HCT116 (cell line): ENCODE data around the gene SNCA. TPM values are rescaled to one million over a fixed set of nuclear protein-coding genes. Genes with fewer than 3 reads are reported as not detected.

Experiments
- ATAC-seq: fragments of 200-7000 bp; cut with Tn5 transposase; 2 replicates; pipeline ENCODE4 v1.9.1; 2020; ENCODE audit warnings: mild to moderate bottlenecking, moderate library complexity
- BruUV-seq: library from RNA; stranded (reverse); fragments of 400-500 nt; replicated peaks from 2 replicates; lab custom pipeline; 2021; lab: Mats Ljungman, UMichigan
- CTCF ChIA-PET: fragments of 300-600 bp; sonication (Branson Sonifier 250); formaldehyde crosslinking; loops from one replicate; lab custom pipeline; 2021; ENCODE audit warnings: antibody characterized with exemption; lab: Charles Lee
- POLR2A ChIA-PET: fragments of 300-600, 350-600 bp; sonication (Branson Sonifier 250); formaldehyde crosslinking; loops from one replicate; lab custom pipeline; 2021; ENCODE audit warnings: antibody characterized with exemption; lab: Charles Lee
- RAD21 ChIA-PET, 2 experiments: fragments of 300-600 bp; sonication (Branson Sonifier 250); formaldehyde crosslinking; loops; one replicate each; lab custom pipeline; 2023; ENCODE audit warnings: low total read pairs in 2 of 2; ENCODE audit not compliant: uncharacterized antibody in 2 of 2, unreplicated experiment in 2 of 2, low non-redundant PET in 1 of 2; lab: Charles Lee
- DNase-seq: peaks from one replicate; pipeline ENCODE4 v3.0.0-alpha.2; 2010; ENCODE audit warnings: low read depth, low spot score
- H2AFZ ChIP-seq: fragments of 200-600 bp; shearing (Covaris generic), sonication (generic); 2 replicates; pipeline ENCODE4 v1.6.1; 2017; ENCODE audit warnings: low read depth, mixed run types, mixed read lengths, antibody characterized with exemption, low read length; ENCODE audit not compliant: poor library complexity, severe bottlenecking
- H3K27ac ChIP-seq: 2 replicates; pipeline ENCODE4 v1.5.1; 2012; ENCODE audit warnings: low read depth, low read length
- H3K27me3 ChIP-seq: fragments of 200-600 bp; sonication (generic); 2 replicates; pipeline ENCODE4 v1.6.1; 2016; ENCODE audit warnings: mixed run types, low read length, mixed read lengths; ENCODE audit not compliant: insufficient read depth
- H3K36me3 ChIP-seq, 2 experiments: fragments of 200-500 bp in 1 of 2; fragments of 200-600 bp in 1 of 2; sonication (Bioruptor generic) in 1 of 2; sonication (generic) in 1 of 2; 2 replicates each; pipeline versions ENCODE4 v1.5.1 to v1.6.1; 2014 to 2016; ENCODE audit warnings: low read length in 2 of 2, inconsistent platforms in 1 of 2, mixed read lengths in 1 of 2, mixed run types in 1 of 2; ENCODE audit not compliant: insufficient read depth in 2 of 2, control insufficient read depth in 1 of 2
- H3K4me1 ChIP-seq, 2 experiments: fragments of 200-600 bp in 1 of 2; sonication (generic) in 1 of 2; 2 replicates each; pipeline versions ENCODE4 v1.5.1 to v1.6.1; 2012 to 2017; ENCODE audit warnings: low read length in 2 of 2, inconsistent platforms in 1 of 2, mild to moderate bottlenecking in 1 of 2, mixed read lengths in 1 of 2, mixed run types in 1 of 2, moderate library complexity in 1 of 2; ENCODE audit not compliant: insufficient read depth in 2 of 2, control insufficient read depth in 1 of 2
- H3K4me2 ChIP-seq: fragments of 200-600 bp; sonication (generic); 2 replicates; pipeline ENCODE4 v1.6.1; 2017; ENCODE audit warnings: mixed run types, low read length, mixed read lengths
- H3K4me3 ChIP-seq, 2 experiments: fragments of 200-600 bp in 1 of 2; sonication (generic) in 1 of 2; replicated peaks in 1 of 2; 2 replicates each; pipeline ENCODE4 v1.5.1; 2011 to 2016; ENCODE audit warnings: low read length in 2 of 2, control low read depth in 1 of 2, low read depth in 1 of 2, mild to moderate bottlenecking in 1 of 2, mixed read lengths in 1 of 2, mixed run types in 1 of 2
- H3K79me2 ChIP-seq: fragments of 200-600 bp; sonication (generic); 2 replicates; pipeline ENCODE4 v1.6.1; 2017; ENCODE audit warnings: mild to moderate bottlenecking, mixed run types, low read length, moderate library complexity, mixed read lengths; ENCODE audit not compliant: insufficient read depth
- H3K9ac ChIP-seq: fragments of 200-600 bp; sonication (generic); 2 replicates; pipeline ENCODE4 v1.6.1; 2016; ENCODE audit warnings: low read length, mixed read lengths
- H3K9me2 ChIP-seq: fragments of 200-600 bp; sonication (generic), shearing (Covaris generic); 2 replicates; pipeline ENCODE4 v1.6.1; 2017; ENCODE audit warnings: mixed run types, mild to moderate bottlenecking, moderate library complexity; ENCODE audit not compliant: insufficient read depth
- H3K9me3 ChIP-seq, 2 experiments: fragments of 200-500 bp in 1 of 2; fragments of 200-600 bp in 1 of 2; sonication (Bioruptor generic) in 1 of 2; sonication (generic) in 1 of 2; 2 replicates each; pipeline ENCODE4 v1.6.1; 2014 to 2017; ENCODE audit warnings: low read length in 2 of 2, mixed read lengths in 2 of 2, inconsistent platforms in 1 of 2, low read depth in 1 of 2, mild to moderate bottlenecking in 1 of 2, mixed run types in 1 of 2, moderate library complexity in 1 of 2; ENCODE audit not compliant: control insufficient read depth in 1 of 2, insufficient read depth in 1 of 2
- H4K20me1 ChIP-seq: fragments of 200-600 bp; sonication (generic), shearing (Covaris generic); 2 replicates; pipeline ENCODE4 v1.6.1; 2017; ENCODE audit warnings: mixed run types, mild to moderate bottlenecking, moderate library complexity; ENCODE audit not compliant: insufficient read depth
- CBX3 ChIP-seq: IDR thresholded peaks from 2 replicates; pipeline ENCODE4 v1.6.1; 2012; ENCODE audit warnings: low read depth
- CEBPB ChIP-seq: IDR thresholded peaks from 2 replicates; pipeline ENCODE4 v1.6.1; 2012; ENCODE audit warnings: low read depth
- ELF1 ChIP-seq: IDR thresholded peaks from 2 replicates; pipeline ENCODE4 v1.6.1; 2012; ENCODE audit warnings: low read depth, borderline replicate concordance
- EZH2 ChIP-seq: fragments of 200-600 bp; sonication (generic); IDR thresholded peaks from 2 replicates; pipeline ENCODE4 v1.6.1; 2017; ENCODE audit warnings: antibody characterized with exemption, mixed run types
- FOSL1 ChIP-seq: IDR thresholded peaks from 2 replicates; pipeline ENCODE4 v1.6.1; 2012; ENCODE audit warnings: low read depth
- POLR2AphosphoS5 ChIP-seq: IDR thresholded peaks from 2 replicates; pipeline ENCODE4 v1.6.1; 2011; ENCODE audit warnings: mild to moderate bottlenecking, low read depth, low read length, moderate library complexity
- RAD21 ChIP-seq: IDR thresholded peaks from 2 replicates; pipeline ENCODE4 v1.6.1; 2012; ENCODE audit warnings: low read depth, mild to moderate bottlenecking
- REST ChIP-seq: IDR thresholded peaks from 2 replicates; pipeline ENCODE4 v1.6.1; 2012; ENCODE audit warnings: low read depth
- SIN3A ChIP-seq: IDR thresholded peaks from 2 replicates; pipeline ENCODE4 v1.6.1; 2012; ENCODE audit warnings: low read depth
- TCF7L2 ChIP-seq: IDR thresholded peaks from 2 replicates; pipeline ENCODE4 v1.7.0; 2011; ENCODE audit warnings: borderline replicate concordance, inconsistent platforms; ENCODE audit not compliant: insufficient read depth, insufficient read length; ENCODE audit errors: extremely low read depth
- ZFX ChIP-seq: fragments of 450-650 bp; IDR thresholded peaks from 2 replicates; pipeline ENCODE4 v1.6.1; 2017
- intact Hi-C: fragments of 100-400 bp; cut with micrococcal nuclease; formaldehyde crosslinking; loops from 2 replicates; pipeline ENCODE4 v1.10.0; 2022
- total RNA-seq: library from RNA; stranded (reverse); gene quantifications from one replicate; pipeline ENCODE4 v1.2.1, GENCODE V29; 2021; ENCODE audit not compliant: unreplicated experiment
- TF ChIP-seq, protein P1 (sequence below), 3 experiments: fragments of 200-600 bp in 1 of 3; sonication (generic) in 1 of 3; IDR thresholded peaks in 2 of 3; conservative IDR thresholded peaks in 1 of 3; 2 replicates each; pipeline ENCODE4 v1.5.1; 2012 to 2017; ENCODE audit warnings: low read depth in 2 of 3, low read length in 2 of 3, antibody characterized with exemption in 1 of 3, borderline replicate concordance in 1 of 3, control low read depth in 1 of 3, mild to moderate bottlenecking in 1 of 3, mixed read lengths in 1 of 3, mixed run types in 1 of 3, moderate library complexity in 1 of 3; ENCODE audit not compliant: insufficient read depth in 1 of 3

SNCA gene
- total RNA-seq, 1 experiment from 2014 or later, result 1.0 TPM

- no TSS peak for BruUV-seq
- Histone ChIP-seq H3K9me3 (no peaks in the 10 kb centered on the region), H3K36me3 (no peaks in the 10 kb centered on the region), H4K20me1 (no peaks in the 10 kb centered on the region), H3K9me2 (no peaks in the 10 kb centered on the region), H3K27ac (no peak overlapping the region), H3K27me3 (no peaks in the 10 kb centered on the region), H3K79me2 (no peaks in the 10 kb centered on the region), H3K9ac (no peak overlapping the region), H3K4me1 (peaks cover 16 to 17% of the 10 kb centered on the region in 2 experiments; a peak in 3 of 4 replicates), H3K4me2 (no peak overlapping the region), H3K4me3 (no peak overlapping the region), H2AFZ (no peak overlapping the region)
- POLR2A ChIA-PET, result interaction anchor here (0.5 kb wide), 1 partner anchor 82 kb away, joined by 3 read pairs; no protein-coding TSS in a partner anchor
- RAD21 ChIA-PET, result no interaction called here
- intact Hi-C loops, result no loop called here
- ATAC-seq, result no peak
- CTCF ChIA-PET, result interaction anchor here (1.0 kb wide), 1 partner anchor 114 kb away, joined by 3 read pairs; no protein-coding TSS in a partner anchor
- no peak for TF ChIP-seq FOSL1
- TF ChIP-seq, protein P1, sequence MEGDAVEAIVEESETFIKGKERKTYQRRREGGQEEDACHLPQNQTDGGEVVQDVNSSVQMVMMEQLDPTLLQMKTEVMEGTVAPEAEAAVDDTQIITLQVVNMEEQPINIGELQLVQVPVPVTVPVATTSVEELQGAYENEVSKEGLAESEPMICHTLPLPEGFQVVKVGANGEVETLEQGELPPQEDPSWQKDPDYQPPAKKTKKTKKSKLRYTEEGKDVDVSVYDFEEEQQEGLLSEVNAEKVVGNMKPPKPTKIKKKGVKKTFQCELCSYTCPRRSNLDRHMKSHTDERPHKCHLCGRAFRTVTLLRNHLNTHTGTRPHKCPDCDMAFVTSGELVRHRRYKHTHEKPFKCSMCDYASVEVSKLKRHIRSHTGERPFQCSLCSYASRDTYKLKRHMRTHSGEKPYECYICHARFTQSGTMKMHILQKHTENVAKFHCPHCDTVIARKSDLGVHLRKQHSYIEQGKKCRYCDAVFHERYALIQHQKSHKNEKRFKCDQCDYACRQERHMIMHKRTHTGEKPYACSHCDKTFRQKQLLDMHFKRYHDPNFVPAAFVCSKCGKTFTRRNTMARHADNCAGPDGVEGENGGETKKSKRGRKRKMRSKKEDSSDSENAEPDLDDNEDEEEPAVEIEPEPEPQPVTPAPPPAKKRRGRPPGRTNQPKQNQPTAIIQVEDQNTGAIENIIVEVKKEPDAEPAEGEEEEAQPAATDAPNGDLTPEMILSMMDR (IDR thresholded peaks at IDR 0.05 in 2 of 3, conservative IDR thresholded peaks at IDR 0.05 in 1 of 3; ENCODE audit: borderline replicate concordance in 1 of 3, insufficient read depth in 1 of 3, low read depth in 2 of 3, low read length in 2 of 3), result peak in 1 of 3 experiments; percentile 31; a peak in 1 of 6 replicates
- no peak for DNase-seq
Measured at GRCh38 chr4:89755220-89755619, 81.7 kb downstream of the SNCA start.

GRCh38 chr4:89754531-89754930 lies 82.4 kb downstream of the SNCA start:
- Histone ChIP-seq H3K27ac (no peak overlapping the region), H3K36me3 (no peaks in the 10 kb centered on the region), H3K27me3 (no peaks in the 10 kb centered on the region), H3K9me3 (no peaks in the 10 kb centered on the region), H4K20me1 (no peaks in the 10 kb centered on the region), H3K9me2 (no peaks in the 10 kb centered on the region), H3K4me3 (no peak overlapping the region), H3K4me1 (peaks cover 16 to 17% of the 10 kb centered on the region in 2 experiments; a peak in 3 of 4 replicates), H2AFZ (peak overlapping the region; percentile 84), H3K4me2 (no peak overlapping the region), H3K79me2 (no peaks in the 10 kb centered on the region), H3K9ac (no peak overlapping the region)
- CTCF ChIA-PET, result no interaction called here
- no peak for ATAC-seq
- POLR2A ChIA-PET, result no interaction called here
- no peak for DNase-seq
- RAD21 ChIA-PET, result no interaction called here
- BruUV-seq, result no TSS peak
- intact Hi-C loops, result no loop called here
- TF ChIP-seq CEBPB, result no peak
- TF ChIP-seq REST, result no peak
- TF ChIP-seq POLR2AphosphoS5, result no peak
- TF ChIP-seq CBX3, result no peak
- TF ChIP-seq SIN3A, result no peak
- no peak for TF ChIP-seq EZH2
- TF ChIP-seq RAD21, result no peak
- TF ChIP-seq ELF1, result no peak
- TF ChIP-seq, protein P1 (IDR thresholded peaks at IDR 0.05 in 2 of 3, conservative IDR thresholded peaks at IDR 0.05 in 1 of 3; ENCODE audit: borderline replicate concordance in 1 of 3, insufficient read depth in 1 of 3, low read depth in 2 of 3, low read length in 2 of 3), result no peak
- TF ChIP-seq FOSL1, result no peak
- TF ChIP-seq ZFX, result no peak
- TF ChIP-seq TCF7L2, result no peak
